Ishikawa (cell line): ENCODE results near the gene RIT1.

Experiments used
- CEBPB ChIP-seq: IDR thresholded peaks from 2 replicates; pipeline ENCODE4 v1.6.1; 2012
- EGR1 ChIP-seq: IDR thresholded peaks from 2 replicates; pipeline ENCODE4 v1.6.1; 2012
- EP300 ChIP-seq: IDR thresholded peaks from 2 replicates; pipeline ENCODE4 v1.6.1; 2012; ENCODE audit warnings: borderline replicate concordance
- FOXM1 ChIP-seq: IDR thresholded peaks from 2 replicates; pipeline ENCODE4 v1.6.1; 2012; ENCODE audit warnings: low read depth, borderline replicate concordance
- NFIC ChIP-seq: IDR thresholded peaks from 2 replicates; pipeline ENCODE4 v1.6.1; 2012
- RAD21 ChIP-seq: IDR thresholded peaks from 2 replicates; pipeline ENCODE4 v1.6.1; 2012; ENCODE audit warnings: low read depth
- REST ChIP-seq: IDR thresholded peaks from 2 replicates; pipeline ENCODE4 v1.6.1; 2012; ENCODE audit warnings: low read depth, mild to moderate bottlenecking
- TAF1 ChIP-seq: IDR thresholded peaks from 2 replicates; pipeline ENCODE4 v1.6.1; 2012; ENCODE audit warnings: low read depth, mild to moderate bottlenecking
- TCF12 ChIP-seq: IDR thresholded peaks from 2 replicates; pipeline ENCODE4 v1.6.1; 2012; ENCODE audit warnings: low read depth
- YY1 ChIP-seq: IDR thresholded peaks from 2 replicates; pipeline ENCODE4 v1.6.1; 2012; ENCODE audit warnings: low read depth

DNA sequence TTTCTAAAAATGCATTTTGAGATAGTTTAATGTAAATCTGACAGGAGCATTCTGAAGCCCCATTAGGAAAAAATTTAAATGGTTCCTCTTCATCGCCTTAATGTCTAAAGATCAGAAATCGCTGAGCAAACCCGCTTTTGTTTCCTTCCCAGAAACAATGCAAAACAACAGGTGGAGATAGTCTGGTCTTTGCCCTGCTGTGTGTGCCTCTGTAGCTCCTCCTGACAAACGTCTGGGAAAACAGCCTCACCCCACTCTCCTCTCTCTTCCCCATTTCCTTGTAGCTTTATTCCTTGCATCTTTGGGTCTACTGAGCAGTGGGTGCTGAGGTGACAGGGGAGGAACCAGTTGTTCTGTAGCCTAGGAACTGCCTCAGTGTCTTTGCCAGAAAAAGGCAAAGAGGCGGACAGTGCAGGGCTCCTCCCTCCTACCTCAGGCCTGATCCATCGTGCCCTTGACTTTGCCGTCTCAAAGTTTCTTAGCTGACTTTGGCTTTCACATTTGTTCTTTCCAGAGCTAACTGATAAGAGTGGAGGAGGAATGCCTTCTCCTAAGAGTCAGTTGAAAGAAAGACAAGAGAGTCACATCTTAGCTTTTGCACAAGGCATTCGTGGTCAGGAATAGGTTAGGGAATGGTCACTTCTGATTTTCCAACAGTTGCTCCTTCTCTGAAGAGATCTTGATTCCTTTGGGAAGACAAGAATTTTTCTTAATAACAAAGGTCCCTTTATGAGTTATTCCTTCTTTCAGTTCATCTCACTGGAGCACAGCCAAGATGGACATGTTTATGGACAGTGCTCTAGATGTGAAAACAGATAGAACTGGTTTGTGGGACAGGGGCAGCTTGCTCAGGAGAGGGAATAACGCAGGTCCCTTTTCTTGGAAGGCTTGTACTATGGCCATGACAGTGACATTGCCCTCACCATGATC lies 26.9 kb downstream of the RIT1 start:
- no peak for TF ChIP-seq EP300
- no peak for TF ChIP-seq TAF1
- no peak for TF ChIP-seq RAD21
- TF ChIP-seq REST: no peak
- TF ChIP-seq YY1: no peak
- no peak for TF ChIP-seq CEBPB
- TF ChIP-seq NFIC: no peak
- TF ChIP-seq TCF12: no peak
- no peak for TF ChIP-seq EGR1
- TF ChIP-seq FOXM1: no peak
